ENCODE data around the gene CWC22.
"Not testable (repeated sequence)": the region's sequence is repeated elsewhere in the genome, so short reads cannot be mapped to it uniquely, and the experiment has no call there.

CWC22 gene

GRCh38 chr2:180002198-180002770, 4.8 kb downstream of the CWC22 start:
- no peak for DNase-seq

GRCh38 chr2:180001726-180002125, 5.4 kb downstream of the CWC22 start:
- DNase-seq = no peak

DNA sequence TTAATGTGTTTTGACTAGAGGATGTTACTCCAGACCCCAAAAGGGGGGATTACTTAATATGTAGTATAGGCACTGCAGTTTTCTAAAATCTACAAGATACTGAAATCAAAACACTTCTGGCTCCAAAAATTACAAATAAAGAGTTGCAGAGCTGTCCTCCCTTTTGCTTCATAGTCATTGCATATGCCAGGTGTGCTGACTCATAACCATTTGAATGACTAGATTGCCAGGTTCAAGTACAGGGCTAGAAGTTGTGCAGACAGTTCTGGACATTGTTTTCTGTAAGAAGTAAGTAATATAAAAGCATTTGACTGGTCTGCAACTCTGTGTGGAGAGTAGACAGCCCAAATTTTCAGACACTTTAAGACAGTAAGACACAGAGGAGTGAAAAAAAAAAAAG, 6.7 kb downstream of the CWC22 start:
- no peak for DNase-seq

GRCh38 chr2:179999000-179999399, 8.1 kb downstream of the CWC22 start:
- no peak for DNase-seq

DNA sequence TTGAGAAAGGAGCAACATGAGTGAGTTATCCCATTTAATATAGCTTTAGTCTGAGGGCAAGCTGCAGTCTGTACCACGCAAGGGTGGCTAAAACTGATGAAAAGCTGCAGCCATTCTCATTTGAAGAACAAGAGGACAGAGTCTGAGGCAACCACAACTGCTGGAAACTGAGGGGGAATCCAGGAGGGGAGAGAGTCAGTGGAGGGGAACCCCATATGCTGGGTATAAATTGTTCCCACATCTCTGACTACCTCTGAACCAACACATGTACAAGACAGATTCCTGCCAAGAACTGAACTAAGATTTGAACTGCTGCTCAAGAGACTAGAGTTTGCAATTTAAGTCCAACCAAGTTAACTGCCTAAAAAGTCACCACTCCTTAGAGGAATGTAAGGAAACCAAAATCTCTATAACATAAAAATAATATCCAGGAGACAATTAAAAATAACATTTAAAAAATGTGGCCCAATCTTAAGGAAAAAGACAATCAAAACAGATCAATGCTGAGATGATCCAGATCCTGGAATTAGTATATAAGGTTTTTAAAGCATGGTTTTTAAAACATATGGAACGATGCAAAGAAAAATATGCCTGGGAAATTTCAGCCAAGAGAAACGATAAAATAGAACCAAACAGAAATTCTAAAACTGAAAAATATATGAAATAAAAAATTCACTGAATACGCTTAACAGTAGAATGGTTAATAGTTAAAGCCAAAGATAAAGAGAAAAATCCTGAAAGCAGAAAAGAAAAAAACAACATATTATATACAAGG, 11.2 kb downstream of the CWC22 start:
- DNase-seq = no peak

GRCh38 chr2:179991344-179991743, 15.8 kb downstream of the CWC22 start:
- no peak for DNase-seq

- DNase-seq = no peak
Measured at GRCh38 chr2:179990676-179991317, 16.3 kb downstream of the CWC22 start.

DNA sequence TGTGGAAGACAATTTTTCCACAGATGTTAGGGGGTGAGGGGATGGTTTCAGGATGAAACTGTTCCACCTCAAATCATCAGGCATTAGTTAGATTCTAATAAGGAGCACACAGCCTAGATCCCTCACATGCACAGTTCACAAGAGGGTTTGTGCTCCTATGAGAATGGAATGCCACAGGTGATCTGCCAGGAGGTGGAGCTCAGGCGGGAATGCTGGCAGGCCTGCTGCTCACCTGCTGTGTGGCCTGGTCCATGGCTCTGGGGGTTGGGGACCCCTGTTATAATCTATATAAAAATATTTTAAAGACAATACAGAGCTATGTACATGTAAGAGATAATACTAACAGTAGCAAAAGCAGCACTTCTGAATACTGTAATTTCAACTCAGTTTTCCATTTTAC, 19.2 kb downstream of the CWC22 start:
- no peak for DNase-seq

DNA sequence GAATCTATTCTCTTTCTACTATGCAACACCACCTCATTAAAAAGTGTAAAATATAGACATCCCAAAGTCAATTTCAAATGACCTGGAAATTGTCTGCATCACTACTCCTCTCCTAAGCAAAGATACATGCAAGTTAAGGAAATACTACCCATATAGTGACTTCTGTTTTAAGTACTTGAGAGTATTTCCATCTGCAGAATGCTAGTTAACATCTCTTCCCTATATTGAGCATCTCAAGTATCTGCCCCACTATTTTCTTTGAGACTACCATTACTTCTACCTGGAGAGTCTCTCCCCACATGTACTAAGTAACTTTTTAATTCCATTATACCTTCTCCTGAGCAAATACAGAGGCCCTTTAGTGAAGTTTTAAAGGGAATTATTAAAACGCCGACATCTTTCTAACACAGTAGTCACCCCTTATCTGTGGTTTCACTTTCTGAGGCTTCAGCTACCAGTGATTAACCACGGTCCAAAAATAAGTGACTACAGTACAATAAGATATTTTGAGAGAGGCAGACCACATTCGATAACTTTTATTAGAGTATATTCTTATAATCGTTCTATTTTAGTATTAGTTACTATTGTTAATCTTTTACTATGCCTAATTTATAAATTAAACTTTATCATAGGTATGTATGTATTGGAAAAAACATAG, 21.8 kb downstream of the CWC22 start:
- DNase-seq = no peak

- no peak for DNase-seq
Measured at GRCh38 chr2:179983250-179983932, 23.7 kb downstream of the CWC22 start.

DNA sequence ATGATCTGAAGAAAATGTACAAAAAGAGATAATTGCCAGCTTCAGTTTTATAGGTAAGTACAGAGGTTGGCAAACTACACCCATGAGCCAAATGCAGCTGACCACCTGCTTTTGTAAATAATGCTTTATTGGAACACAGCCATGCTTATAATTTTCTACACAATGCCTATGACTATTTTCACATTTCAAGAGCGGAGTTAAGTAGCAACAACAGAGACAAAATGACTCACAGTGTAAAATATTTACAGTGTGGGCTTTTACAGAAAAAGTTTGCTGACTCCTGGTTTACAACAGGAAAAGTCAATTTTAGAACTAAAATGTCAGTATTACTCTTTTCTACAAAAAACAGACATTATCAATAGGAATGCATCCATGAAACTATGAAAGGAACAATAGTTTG, 26.0 kb downstream of the CWC22 start:
- DNase-seq = peak; percentile 4

DNA sequence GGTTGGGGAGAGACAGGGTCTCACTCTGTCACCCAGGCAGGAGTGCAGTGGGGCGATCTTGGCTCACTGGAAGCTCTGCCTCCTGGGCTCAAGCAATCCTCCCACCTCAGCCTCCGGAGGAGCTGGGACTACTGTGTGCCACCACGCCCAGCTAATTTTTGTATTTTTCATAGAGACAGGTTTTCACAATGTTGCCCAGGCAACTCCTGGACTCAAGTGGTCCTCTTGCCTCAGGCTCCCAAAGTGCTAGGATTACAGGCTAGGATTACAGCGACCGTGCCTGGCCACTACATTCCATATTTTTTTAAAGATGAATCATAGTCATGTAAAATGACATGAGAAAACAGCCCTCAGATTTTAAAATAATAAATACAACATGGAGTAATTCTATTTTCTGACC, 32.3 kb downstream of the CWC22 start:
- no peak for DNase-seq

DNA sequence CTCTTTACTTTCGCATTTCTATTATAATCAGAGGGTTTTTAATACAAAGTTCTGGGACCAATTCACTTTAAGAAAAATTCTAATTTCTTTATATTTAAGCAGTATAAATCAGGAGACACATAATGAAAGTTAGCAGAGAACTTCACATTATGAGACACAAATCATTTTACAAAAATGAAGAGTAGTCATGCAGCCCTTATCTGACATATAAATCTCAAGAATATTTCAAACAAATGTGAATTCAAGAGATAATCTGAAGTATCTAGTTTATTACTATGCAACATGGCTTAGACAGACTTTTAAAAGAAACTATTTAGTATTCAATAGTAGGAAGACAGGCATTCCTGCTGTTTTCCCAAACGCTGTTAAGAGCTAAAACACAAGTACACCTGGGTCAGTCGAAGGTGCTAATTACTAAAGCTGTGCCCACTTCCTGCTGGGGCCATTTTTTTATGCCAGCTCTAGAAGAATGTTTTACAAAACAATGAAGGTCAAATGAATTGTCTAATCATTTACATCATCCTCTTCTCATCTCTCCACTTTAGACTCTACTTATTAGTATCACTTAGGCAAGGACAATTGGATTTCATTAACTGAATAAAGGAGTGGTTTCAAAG, 40.2 kb downstream of the CWC22 start:
- no peak for DNase-seq

DNA sequence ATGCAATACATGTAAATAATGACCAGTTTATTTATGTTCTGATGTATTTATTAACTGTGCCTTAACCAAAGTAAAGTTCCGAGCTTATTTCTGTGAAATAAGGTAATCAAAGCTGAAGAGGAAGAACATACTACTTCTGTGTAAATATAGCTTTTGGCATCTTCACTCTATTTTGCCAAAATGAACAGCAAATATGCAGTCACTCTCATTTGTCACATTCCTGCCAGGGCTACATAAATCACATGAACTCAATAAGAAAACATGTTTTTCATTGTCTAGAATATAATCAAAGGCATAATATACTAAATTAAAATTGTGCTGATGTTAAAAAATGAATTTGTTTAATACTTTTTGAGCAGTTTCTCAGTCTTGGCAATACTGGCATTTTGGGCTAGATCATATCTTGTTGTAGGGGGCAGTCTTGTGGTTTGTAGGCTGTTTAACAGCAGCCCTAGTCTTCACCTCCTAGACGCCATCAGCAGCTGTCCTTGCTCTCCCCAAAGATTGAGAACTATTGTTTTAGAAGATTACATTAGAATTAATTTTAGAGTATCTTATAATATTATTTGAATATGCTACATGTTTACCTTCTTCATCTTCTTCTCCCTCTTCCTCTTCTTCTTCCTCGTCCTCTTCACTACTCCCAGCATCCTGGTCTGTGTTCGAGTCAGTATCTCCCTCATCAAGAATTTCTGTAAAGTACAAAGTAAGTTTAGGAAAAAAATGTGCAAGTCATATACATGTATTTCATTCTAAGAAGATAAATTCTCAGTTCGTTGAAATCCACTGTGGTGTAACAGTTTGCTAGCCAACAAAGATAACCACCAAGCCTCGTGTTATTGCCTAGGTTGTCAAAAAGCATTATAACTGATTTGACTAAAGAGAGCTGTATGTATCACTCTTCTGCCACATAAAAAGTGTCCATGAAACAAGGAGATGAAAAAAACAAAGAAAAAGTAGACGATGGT, 41.5 kb downstream of the CWC22 start:
- no peak for DNase-seq

- DNase-seq = no peak
Measured at GRCh38 chr2:179963626-179964025, 43.5 kb downstream of the CWC22 start.

GRCh38 chr2:179958251-179958650, 48.8 kb downstream of the CWC22 start:
- not testable (repeated sequence) for DNase-seq

DNA sequence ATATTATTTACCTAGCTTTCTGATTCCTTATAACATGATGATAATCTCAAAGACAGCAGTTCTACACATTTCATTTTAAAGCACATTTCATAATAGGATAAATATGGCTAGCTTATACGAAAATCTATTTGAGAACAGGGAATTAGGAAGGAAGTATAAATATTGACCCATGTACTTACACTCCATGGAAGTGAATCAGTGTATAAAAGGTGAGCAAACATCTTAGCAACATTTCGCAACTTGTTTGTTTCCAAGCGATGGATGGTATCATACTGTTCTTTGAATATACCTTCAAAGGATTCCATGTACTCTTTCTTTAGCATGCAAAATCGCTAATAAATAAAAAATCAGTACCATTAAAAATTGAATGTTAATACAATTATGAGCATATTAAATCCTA, 53.1 kb downstream of the CWC22 start:
- DNase-seq = no peak

DNA sequence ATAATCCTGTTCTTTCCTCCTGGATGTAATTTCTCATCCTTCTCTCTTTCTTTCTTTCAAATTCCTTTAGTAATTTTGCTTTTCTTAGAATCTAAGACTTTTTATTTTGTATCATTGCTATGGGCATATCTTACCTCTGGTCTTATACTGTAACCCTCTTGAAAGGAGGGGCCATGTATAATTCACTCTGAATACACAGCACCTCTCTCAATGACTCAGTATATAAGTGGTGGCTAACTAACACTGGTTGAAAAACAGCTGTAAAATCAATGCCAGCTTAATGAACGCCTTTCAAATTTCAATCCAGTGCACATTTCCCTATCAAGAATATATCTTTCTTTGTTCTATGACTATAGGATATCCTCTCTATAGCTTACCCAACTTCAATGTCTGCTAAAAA, 53.7 kb downstream of the CWC22 start:
- DNase-seq = no peak

DNA sequence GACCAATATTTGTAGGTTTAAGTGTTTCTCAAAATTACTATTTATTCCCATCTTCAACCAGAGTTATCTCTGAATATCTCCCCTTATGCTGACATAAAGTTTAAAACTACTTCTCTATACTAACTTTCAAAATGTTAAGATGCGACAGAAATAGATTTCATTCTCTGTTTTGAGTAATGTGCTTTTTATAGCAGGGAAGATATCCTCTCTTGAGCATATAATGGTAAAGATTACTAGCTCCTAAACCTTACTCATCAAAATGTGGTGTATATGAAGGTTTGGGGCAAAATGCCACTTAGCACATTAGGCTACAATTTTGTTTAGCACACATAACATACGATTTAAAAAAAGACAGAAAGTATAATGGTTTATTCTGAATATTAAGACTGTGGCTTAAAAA, 54.4 kb downstream of the CWC22 start:
- no peak for DNase-seq

- no peak for DNase-seq
Measured at GRCh38 chr2:179951680-179952079, 55.4 kb downstream of the CWC22 start.

GRCh38 chr2:179950391-179950790, 56.7 kb downstream of the CWC22 start:
- no peak for DNase-seq

GRCh38 chr2:179949438-179949837, 57.7 kb downstream of the CWC22 start:
- DNase-seq = no peak

Data from NCI-H2107 (cell line).